ENCODE measurements around the gene GPR183.

GRCh38 chr13:99313941-99314340 lies 6.7 kb upstream of the GPR183 start:
- TF ChIP-seq EZH2 (IDR thresholded peaks at IDR 0.05; ENCODE audit: insufficient read depth, low read length), result no peak
- TF ChIP-seq, protein P1, sequence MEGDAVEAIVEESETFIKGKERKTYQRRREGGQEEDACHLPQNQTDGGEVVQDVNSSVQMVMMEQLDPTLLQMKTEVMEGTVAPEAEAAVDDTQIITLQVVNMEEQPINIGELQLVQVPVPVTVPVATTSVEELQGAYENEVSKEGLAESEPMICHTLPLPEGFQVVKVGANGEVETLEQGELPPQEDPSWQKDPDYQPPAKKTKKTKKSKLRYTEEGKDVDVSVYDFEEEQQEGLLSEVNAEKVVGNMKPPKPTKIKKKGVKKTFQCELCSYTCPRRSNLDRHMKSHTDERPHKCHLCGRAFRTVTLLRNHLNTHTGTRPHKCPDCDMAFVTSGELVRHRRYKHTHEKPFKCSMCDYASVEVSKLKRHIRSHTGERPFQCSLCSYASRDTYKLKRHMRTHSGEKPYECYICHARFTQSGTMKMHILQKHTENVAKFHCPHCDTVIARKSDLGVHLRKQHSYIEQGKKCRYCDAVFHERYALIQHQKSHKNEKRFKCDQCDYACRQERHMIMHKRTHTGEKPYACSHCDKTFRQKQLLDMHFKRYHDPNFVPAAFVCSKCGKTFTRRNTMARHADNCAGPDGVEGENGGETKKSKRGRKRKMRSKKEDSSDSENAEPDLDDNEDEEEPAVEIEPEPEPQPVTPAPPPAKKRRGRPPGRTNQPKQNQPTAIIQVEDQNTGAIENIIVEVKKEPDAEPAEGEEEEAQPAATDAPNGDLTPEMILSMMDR (IDR thresholded peaks at IDR 0.05; ENCODE audit: insufficient read depth, low read depth, low read length), result no peak
